Activated CD4-positive, alpha-beta T cell treated with anti-CD3 and anti-CD28 coated beads, Interleukin-2, amount 10 ng/mL, durations not matched to agents 24 days and 14 days (primary cell): ENCODE data around the gene WDFY4. TPM values are rescaled to one million over a fixed set of nuclear protein-coding genes. Genes with fewer than 3 reads are reported as not detected.

Experiments used
- DNase-seq: peaks from one replicate; pipeline ENCODE4 v3.0.0; 2022
- H3K27ac Mint-ChIP-seq: one replicate; pipeline ENCODE4 v1.8.0; 2022; ENCODE audit warnings: mild to moderate bottlenecking, mixed read lengths
- H3K27me3 Mint-ChIP-seq: one replicate; pipeline ENCODE4 v1.8.0; 2022; ENCODE audit warnings: mixed read lengths
- H3K36me3 Mint-ChIP-seq: one replicate; pipeline ENCODE4 v1.8.0; 2022; ENCODE audit warnings: low read depth, mild to moderate bottlenecking, mixed read lengths
- H3K4me1 Mint-ChIP-seq: one replicate; pipeline ENCODE4 v1.8.0; 2021; ENCODE audit warnings: mixed read lengths
- H3K4me3 Mint-ChIP-seq: one replicate; pipeline ENCODE4 v1.8.0; 2022; ENCODE audit warnings: mild to moderate bottlenecking, moderate library complexity, mixed read lengths
- H3K9me3 Mint-ChIP-seq: one replicate; pipeline ENCODE4 v1.8.0; 2021; ENCODE audit warnings: mixed read lengths
- intact Hi-C: fragments of 100-400 bp; cut with micrococcal nuclease; formaldehyde crosslinking; loops from one replicate; pipeline ENCODE4 v1.15.1; 2023
- total RNA-seq: library from RNA; stranded (reverse); gene quantifications from 2 replicates; pipeline ENCODE4 v1.2.3, GENCODE V29; 2022

The WDFY4 gene
- total RNA-seq, 1 donor from 2014 or later: 0.05 TPM

- H3K4me1 Mint-ChIP-seq: peaks cover 6% of the 10 kb centered on the region
- intact Hi-C loops: no loop called here
- H3K9me3 Mint-ChIP-seq: no peaks in the 10 kb centered on the region
- peaks cover 10% of the 10 kb centered on the region for H3K27me3 Mint-ChIP-seq
- H3K4me3 Mint-ChIP-seq: no peak overlapping the region
- DNase-seq: no peak
- peak overlapping the region; percentile 61 for H3K27ac Mint-ChIP-seq
- H3K36me3 Mint-ChIP-seq: no peaks in the 10 kb centered on the region
These were observed 107.4 kb downstream of the WDFY4 start for GRCh38 chr10:48792121-48792520.

- H3K4me3 Mint-ChIP-seq: no peak overlapping the region
- peaks cover 8% of the 10 kb centered on the region for H3K27me3 Mint-ChIP-seq
- no peaks in the 10 kb centered on the region for H3K9me3 Mint-ChIP-seq
- H3K27ac Mint-ChIP-seq: no peak overlapping the region
- intact Hi-C loops: no loop called here
- H3K4me1 Mint-ChIP-seq: peaks cover 6% of the 10 kb centered on the region
- DNase-seq: peak; percentile 60
- H3K36me3 Mint-ChIP-seq: no peaks in the 10 kb centered on the region
These were observed 108.0 kb downstream of the WDFY4 start for GRCh38 chr10:48792687-48793096.

- H3K9me3 Mint-ChIP-seq: no peaks in the 10 kb centered on the region
- no peaks in the 10 kb centered on the region for H3K36me3 Mint-ChIP-seq
- intact Hi-C loops: no loop called here
- H3K27me3 Mint-ChIP-seq: peaks cover 4% of the 10 kb centered on the region
- H3K4me1 Mint-ChIP-seq: peaks cover 6% of the 10 kb centered on the region
- H3K4me3 Mint-ChIP-seq: no peak overlapping the region
- DNase-seq: no peak
- no peak overlapping the region for H3K27ac Mint-ChIP-seq
These were observed 109.4 kb downstream of the WDFY4 start for GRCh38 chr10:48794074-48794473.

- intact Hi-C loops: no loop called here
These were observed 112.1 kb downstream of the WDFY4 start for GRCh38 chr10:48796713-48797245.

GRCh38 chr10:48797830-48798229, 113.2 kb downstream of the WDFY4 start:
- H3K36me3 Mint-ChIP-seq: peaks cover 4% of the 10 kb centered on the region
- DNase-seq: no peak
- peaks cover 27% of the 10 kb centered on the region for H3K4me1 Mint-ChIP-seq
- H3K27ac Mint-ChIP-seq: no peak overlapping the region
- H3K4me3 Mint-ChIP-seq: no peak overlapping the region
- H3K27me3 Mint-ChIP-seq: no peaks in the 10 kb centered on the region
- intact Hi-C loops: no loop called here
- H3K9me3 Mint-ChIP-seq: peaks cover 11% of the 10 kb centered on the region

More at GRCh38 chr10:48796713-48797245, 112.1 kb downstream of the WDFY4 start:
- Mint-ChIP-seq H3K4me1 (peaks cover 23% of the 10 kb centered on the region), H3K9me3 (peaks cover 11% of the 10 kb centered on the region), H3K27me3 (no peaks in the 10 kb centered on the region), H3K4me3 (no peak overlapping the region), H3K27ac (no peak overlapping the region), H3K36me3 (peaks cover 4% of the 10 kb centered on the region)
- DNase-seq: no peak

DNA sequence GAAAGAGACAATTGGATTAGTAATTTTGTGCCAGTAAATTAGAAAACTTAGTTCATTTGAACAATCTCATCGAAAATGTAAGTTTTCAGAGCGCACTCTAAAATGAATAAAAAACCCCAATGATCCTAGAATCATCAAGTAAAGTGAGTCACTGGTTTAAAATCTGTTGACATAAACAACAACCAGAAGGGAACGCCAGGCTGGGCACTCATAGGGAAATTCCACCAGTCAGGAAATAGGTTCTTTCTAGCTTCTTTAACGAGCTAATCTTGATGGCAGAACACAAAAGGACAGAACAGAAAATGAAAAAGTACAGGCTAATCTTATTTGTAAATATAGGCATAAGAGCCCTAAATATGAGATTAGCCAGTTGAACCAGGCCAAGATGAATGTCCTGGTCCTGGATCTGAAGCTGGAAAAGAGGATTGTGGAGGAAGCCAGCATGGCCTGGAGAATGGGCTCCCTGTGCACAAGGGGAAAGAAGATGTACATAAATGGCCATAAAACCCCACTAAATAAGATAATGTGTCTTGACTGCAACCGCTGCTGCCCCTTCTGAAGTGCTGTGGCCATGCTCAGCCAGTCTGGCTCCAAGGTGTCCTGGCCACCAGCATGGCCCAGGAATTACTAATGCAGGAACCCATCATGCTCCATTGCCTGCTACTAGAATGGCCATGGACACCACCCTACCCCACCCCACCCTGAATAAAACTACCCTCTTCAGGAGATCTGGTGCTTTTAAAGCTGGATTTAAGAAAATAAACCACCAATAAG, 114.0 kb downstream of the WDFY4 start:
- H3K36me3 Mint-ChIP-seq: peaks cover 4% of the 10 kb centered on the region
- no peak overlapping the region for H3K4me3 Mint-ChIP-seq
- H3K9me3 Mint-ChIP-seq: peaks cover 11% of the 10 kb centered on the region
- H3K4me1 Mint-ChIP-seq: peaks cover 36% of the 10 kb centered on the region
- H3K27me3 Mint-ChIP-seq: no peaks in the 10 kb centered on the region
- DNase-seq: no peak
- H3K27ac Mint-ChIP-seq: no peak overlapping the region
- intact Hi-C loops: no loop called here

- Mint-ChIP-seq H3K36me3 (peaks cover 4% of the 10 kb centered on the region), H3K27ac (peak overlapping the region; percentile 61), H3K4me3 (peak overlapping the region; percentile 74), H3K27me3 (no peaks in the 10 kb centered on the region), H3K4me1 (peaks cover 44% of the 10 kb centered on the region), H3K9me3 (peaks cover 11% of the 10 kb centered on the region)
- intact Hi-C loops: loop anchor here (5.0 kb wide), 1 partner anchor 383 kb away; no protein-coding TSS in a partner anchor
- no peak for DNase-seq
These were observed 114.8 kb downstream of the WDFY4 start for GRCh38 chr10:48799341-48800006.

DNA sequence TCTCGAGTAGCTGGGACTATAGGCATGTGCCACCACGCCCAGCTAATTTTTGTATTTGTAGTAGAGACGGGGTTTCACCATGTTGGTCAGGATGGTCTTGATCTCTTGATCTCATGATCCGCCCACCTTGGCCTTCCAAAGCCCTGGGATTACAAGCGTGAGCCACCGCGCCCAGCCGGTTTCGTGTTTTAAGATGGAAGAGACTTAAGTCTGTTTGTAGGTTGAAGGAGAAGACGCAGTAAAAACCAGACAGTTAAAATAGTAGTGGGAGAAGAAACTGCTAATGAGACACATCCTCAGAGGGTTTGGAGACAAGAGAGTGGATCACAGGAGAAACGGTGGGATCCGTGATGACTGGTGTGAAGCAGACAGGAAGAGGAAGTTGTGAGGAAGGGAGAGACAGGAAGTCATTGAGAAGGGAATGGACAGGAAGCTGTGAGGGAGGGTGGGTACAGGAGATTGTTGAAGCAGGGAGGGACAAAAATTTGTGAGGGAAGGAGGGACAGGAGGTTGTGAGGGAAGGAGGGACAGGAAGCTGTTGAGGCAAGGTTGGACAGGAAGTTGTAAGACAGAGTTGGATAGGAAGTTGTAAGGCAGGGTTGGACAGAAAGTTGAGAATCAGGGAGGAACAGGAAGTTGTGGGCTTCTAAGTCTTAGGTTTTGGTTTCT, 115.5 kb downstream of the WDFY4 start:
- Mint-ChIP-seq H3K4me3 (peak overlapping the region; percentile 74), H3K27me3 (no peaks in the 10 kb centered on the region), H3K9me3 (peaks cover 11% of the 10 kb centered on the region), H3K36me3 (peaks cover 4% of the 10 kb centered on the region), H3K4me1 (peaks cover 50% of the 10 kb centered on the region), H3K27ac (peak overlapping the region; percentile 89)
- intact Hi-C loops: loop anchor here (5.0 kb wide), 1 partner anchor 382 kb away; no protein-coding TSS in a partner anchor
- DNase-seq: peak; percentile 74

DNA sequence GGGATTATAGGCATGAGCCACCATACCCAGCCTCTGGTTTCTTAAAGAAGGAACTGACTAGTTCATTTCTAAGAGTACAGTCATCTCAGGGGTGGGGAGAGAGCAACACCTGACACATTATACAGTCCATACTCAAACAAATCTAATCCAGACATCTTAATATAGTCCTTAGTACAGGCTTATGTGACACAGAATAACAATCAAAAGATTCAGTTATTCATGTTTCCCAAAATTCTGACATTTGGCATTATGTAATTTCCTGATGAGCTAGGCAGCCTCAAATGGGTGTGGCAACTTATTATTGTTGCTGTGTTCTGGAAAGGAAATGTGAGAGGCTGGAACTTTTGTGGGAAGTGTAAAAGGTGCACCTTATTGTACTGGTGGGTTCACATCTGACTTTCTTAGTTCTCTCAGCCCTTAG, 116.3 kb downstream of the WDFY4 start:
- Mint-ChIP-seq H3K36me3 (peaks cover 4% of the 10 kb centered on the region), H3K9me3 (peaks cover 11% of the 10 kb centered on the region), H3K4me3 (peak overlapping the region; percentile 74), H3K27me3 (no peaks in the 10 kb centered on the region), H3K27ac (no peak overlapping the region), H3K4me1 (peaks cover 58% of the 10 kb centered on the region)
- no peak for DNase-seq
- intact Hi-C loops: loop anchor here (5.0 kb wide), 1 partner anchor 381 kb away; no protein-coding TSS in a partner anchor

DNA sequence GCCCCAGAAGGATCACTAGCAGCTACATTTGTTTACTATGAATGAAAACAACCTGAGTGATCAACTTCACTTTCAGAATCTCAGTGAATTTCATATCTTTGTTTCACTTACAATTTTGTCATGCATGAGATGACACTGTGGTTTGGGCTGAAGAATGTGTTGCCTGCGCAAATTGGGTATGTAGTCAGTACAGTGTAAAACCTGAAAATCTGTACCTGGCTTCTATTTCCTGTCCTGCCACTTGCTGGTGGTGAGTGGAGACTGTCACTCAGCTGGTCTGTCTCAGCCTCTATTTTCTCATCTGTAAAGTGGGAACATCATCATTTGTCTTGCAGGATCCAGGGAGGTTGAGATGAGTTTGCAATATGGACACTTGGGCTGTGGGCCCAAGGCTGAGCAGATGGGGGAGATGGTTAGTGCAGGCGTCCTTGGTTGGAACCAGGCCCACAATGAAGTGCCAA, 118.0 kb downstream of the WDFY4 start:
- H3K4me3 Mint-ChIP-seq: no peak overlapping the region
- no peak overlapping the region for H3K27ac Mint-ChIP-seq
- peak; percentile 74 for DNase-seq
- H3K36me3 Mint-ChIP-seq: peaks cover 4% of the 10 kb centered on the region
- no peaks in the 10 kb centered on the region for H3K27me3 Mint-ChIP-seq
- H3K4me1 Mint-ChIP-seq: peaks cover 58% of the 10 kb centered on the region
- intact Hi-C loops: loop anchor here (5.0 kb wide), 1 partner anchor 380 kb away; no protein-coding TSS in a partner anchor
- peaks cover 11% of the 10 kb centered on the region for H3K9me3 Mint-ChIP-seq

DNA sequence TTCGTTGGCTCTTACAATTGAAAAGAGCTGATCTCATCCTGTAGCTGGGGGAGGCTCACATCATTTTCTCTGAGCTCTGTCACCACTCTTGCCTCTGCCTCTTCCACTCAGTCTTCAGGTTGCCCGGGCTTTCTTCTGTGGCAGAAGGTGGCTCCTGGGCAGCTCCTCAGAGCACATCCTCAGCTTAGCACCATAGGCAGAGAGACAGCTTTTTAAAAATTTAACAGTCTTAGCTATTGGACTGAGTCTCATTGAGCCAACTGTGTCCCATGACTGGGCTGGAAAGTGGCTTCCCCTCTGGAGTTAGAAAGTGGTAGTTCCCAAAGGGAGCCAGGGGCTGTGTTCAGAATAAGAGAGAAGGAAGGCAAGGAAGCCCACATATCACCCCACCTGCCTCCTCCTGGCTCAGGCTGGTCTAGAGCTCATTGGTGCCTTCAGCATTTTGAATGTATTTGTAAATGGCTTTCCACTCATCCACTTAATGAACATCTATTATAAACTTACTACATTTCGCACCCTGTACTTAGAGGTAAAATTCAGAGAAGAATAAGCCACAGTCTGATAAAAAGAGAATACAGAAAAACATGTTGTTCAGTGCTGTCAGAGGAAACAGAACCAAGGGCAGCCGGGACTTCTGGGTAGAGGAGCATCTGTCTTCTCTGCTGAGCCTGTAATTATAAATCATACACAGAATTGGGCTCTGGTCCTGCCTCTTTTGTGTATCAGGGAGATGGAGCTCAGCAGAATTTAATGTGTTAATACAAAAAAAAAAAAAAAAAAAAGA, 119.3 kb downstream of the WDFY4 start:
- intact Hi-C loops: loop anchor here (5.0 kb wide), 1 partner anchor 378 kb away; no protein-coding TSS in a partner anchor
- Mint-ChIP-seq H3K4me3 (peak overlapping the region; percentile 65), H3K27ac (peak overlapping the region; percentile 7), H3K9me3 (peaks cover 11% of the 10 kb centered on the region), H3K36me3 (peaks cover 4% of the 10 kb centered on the region), H3K4me1 (peaks cover 64% of the 10 kb centered on the region), H3K27me3 (no peaks in the 10 kb centered on the region)
- peak; percentile 58 for DNase-seq

DNA sequence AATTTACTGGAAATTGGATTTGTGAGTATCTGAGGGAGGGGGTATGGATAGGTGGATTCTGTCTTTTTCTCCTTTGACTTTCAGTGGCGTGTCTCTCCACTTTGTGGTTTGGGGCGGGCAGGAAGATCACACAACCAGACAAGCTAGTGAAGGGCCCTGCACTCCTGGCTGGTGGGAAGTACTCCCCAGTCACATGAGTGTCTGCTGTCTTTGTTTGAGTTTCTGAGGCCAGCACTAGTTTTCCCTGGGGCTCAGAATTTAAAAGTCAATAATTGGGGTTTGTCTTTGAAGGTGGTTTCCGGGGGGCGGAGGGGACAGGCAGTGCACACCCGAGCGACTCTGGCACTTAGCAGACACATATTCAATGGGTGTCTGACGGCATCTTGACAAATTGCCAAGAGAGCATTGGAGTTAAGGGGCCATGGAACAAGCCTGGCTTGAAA, 120.1 kb downstream of the WDFY4 start:
- H3K9me3 Mint-ChIP-seq: peaks cover 8% of the 10 kb centered on the region
- H3K27me3 Mint-ChIP-seq: no peaks in the 10 kb centered on the region
- peak; percentile 78 for DNase-seq
- H3K27ac Mint-ChIP-seq: peak overlapping the region; percentile 23
- H3K4me3 Mint-ChIP-seq: peak overlapping the region; percentile 65
- peaks cover 62% of the 10 kb centered on the region for H3K4me1 Mint-ChIP-seq
- peaks cover 4% of the 10 kb centered on the region for H3K36me3 Mint-ChIP-seq
- intact Hi-C loops: loop anchor here (5.0 kb wide), 1 partner anchor 378 kb away; no protein-coding TSS in a partner anchor

- Mint-ChIP-seq H3K27me3 (no peaks in the 10 kb centered on the region), H3K27ac (peak overlapping the region; percentile 26), H3K36me3 (peaks cover under 1% of the 10 kb centered on the region), H3K4me1 (peaks cover 57% of the 10 kb centered on the region), H3K9me3 (peaks cover 2% of the 10 kb centered on the region), H3K4me3 (peak overlapping the region; percentile 65)
- intact Hi-C loops: no loop called here
- DNase-seq: peak; percentile 51
These were observed 120.7 kb downstream of the WDFY4 start for GRCh38 chr10:48805411-48805810.
